PC-3 (cell line): ENCODE data around the gene RBP3. TPM values are rescaled to one million over a fixed set of nuclear protein-coding genes. Genes with fewer than 3 reads are reported as not detected.

ENCODE experiments used
- ATAC-seq: fragments of 200-7000 bp; cut with Tn5 transposase; 2 replicates; pipeline ENCODE4 v1.9.1; 2020; ENCODE audit warnings: mild to moderate bottlenecking, moderate library complexity
- BruUV-seq: library from RNA; stranded (reverse); fragments of 400-500 nt; replicated peaks from 2 replicates; lab custom pipeline; 2021; lab: Mats Ljungman, UMichigan
- CTCF ChIA-PET: fragments of 300-600 bp; sonication (Branson Sonifier 250); formaldehyde crosslinking; loops from one replicate; lab custom pipeline; 2022; ENCODE audit warnings: antibody characterized with exemption; lab: Charles Lee
- POLR2A ChIA-PET: fragments of 300-600 bp; sonication (Branson Sonifier 250); formaldehyde crosslinking; loops from one replicate; lab custom pipeline; 2022; ENCODE audit warnings: antibody characterized with exemption; ENCODE audit not compliant: unreplicated experiment; lab: Charles Lee
- DNase-seq: peaks from one replicate; pipeline ENCODE4 v3.0.0-alpha.2; 2015
- H2AFZ ChIP-seq: fragments of 300-600 bp; sonication (generic); 2 replicates; pipeline ENCODE4 v1.6.0; 2016; ENCODE audit warnings: antibody characterized with exemption, low read length
- H3F3A ChIP-seq: fragments of 300-600 bp; sonication (generic); one replicate; pipeline ENCODE4 v1.6.0; 2017; ENCODE audit warnings: antibody characterized with exemption, low read length, control low read depth, mild to moderate bottlenecking; ENCODE audit not compliant: unreplicated experiment
- H3K27ac ChIP-seq: fragments of 300-600 bp; sonication (generic); 2 replicates; pipeline ENCODE4 v1.5.1; 2016; ENCODE audit warnings: mild to moderate bottlenecking, low read length
- H3K27me3 ChIP-seq: fragments of 300-600 bp; sonication (generic); 2 replicates; pipeline ENCODE4 v1.6.1; 2016; ENCODE audit warnings: low read length, mixed read lengths
- H3K36me3 ChIP-seq: fragments of 300-600 bp; sonication (generic); 2 replicates; pipeline ENCODE4 v1.6.1; 2016; ENCODE audit warnings: low read depth, mixed run types, low read length, mixed read lengths
- H3K4me1 ChIP-seq: fragments of 300-600 bp; sonication (generic); 2 replicates; pipeline ENCODE4 v1.5.1; 2016; ENCODE audit warnings: low read length; ENCODE audit not compliant: insufficient read depth
- H3K4me2 ChIP-seq: fragments of 300-600 bp; sonication (generic); 2 replicates; pipeline ENCODE4 v1.6.0; 2016; ENCODE audit warnings: low read length
- H3K4me3 ChIP-seq: fragments of 300-600 bp; sonication (generic); 2 replicates; pipeline ENCODE4 v1.5.1; 2016; ENCODE audit warnings: mild to moderate bottlenecking, low read length, mixed read lengths
- H3K79me2 ChIP-seq: fragments of 300-600 bp; sonication (generic); 2 replicates; pipeline ENCODE4 v1.6.1; 2017; ENCODE audit warnings: low read length, mixed read lengths
- H3K9ac ChIP-seq: fragments of 300-600 bp; sonication (generic); 2 replicates; pipeline ENCODE4 v1.6.0; 2016; ENCODE audit warnings: mild to moderate bottlenecking, low read length
- H3K9me2 ChIP-seq: fragments of 300-600 bp; sonication (generic); replicated peaks from 2 replicates; pipeline ENCODE4 v1.6.1; 2016; ENCODE audit warnings: mixed run types, low read length, mixed read lengths
- H3K9me3 ChIP-seq: fragments of 300-600 bp; sonication (generic); 2 replicates; pipeline ENCODE4 v1.6.1; 2016; ENCODE audit warnings: low read length, mixed read lengths
- H4K20me1 ChIP-seq: fragments of 300-600 bp; sonication (generic); 2 replicates; pipeline ENCODE4 v1.6.1; 2016; ENCODE audit warnings: low read length, mixed read lengths
- EZH2 ChIP-seq: fragments of 300-600 bp; sonication (generic); IDR thresholded peaks from one replicate; pipeline ENCODE4 v1.6.1; 2017; ENCODE audit warnings: antibody characterized with exemption, mild to moderate bottlenecking, low read length; ENCODE audit not compliant: unreplicated experiment
- EZH2phosphoT487 ChIP-seq: fragments of 300-600 bp; sonication (generic); IDR thresholded peaks from 2 replicates; pipeline ENCODE4 v1.6.1; 2018; ENCODE audit warnings: mild to moderate bottlenecking, antibody characterized with exemption, low read length, borderline replicate concordance
- intact Hi-C: fragments of 100-400 bp; cut with micrococcal nuclease; formaldehyde crosslinking; loops from 2 replicates; pipeline ENCODE4 v1.9.0; 2023
- total RNA-seq: library from RNA; depleted of rRNA; stranded (reverse); fragments of >200 nt; gene quantifications from 2 replicates; pipeline ENCODE4 v1.2.3, GENCODE V29; 2014
- TF ChIP-seq, protein P1 (sequence below): fragments of 300-600 bp; sonication (generic); conservative IDR thresholded peaks from 2 replicates; pipeline ENCODE4 v1.5.1; 2017; ENCODE audit warnings: antibody characterized with exemption, low read depth, mild to moderate bottlenecking, low read length

Gene RBP3
- total RNA-seq, 1 experiment from 2014 or later, result not detected

- no peaks in the 10 kb centered on the region for H3K36me3 ChIP-seq
- no peak for TF ChIP-seq EZH2phosphoT487
- TF ChIP-seq, protein P1, sequence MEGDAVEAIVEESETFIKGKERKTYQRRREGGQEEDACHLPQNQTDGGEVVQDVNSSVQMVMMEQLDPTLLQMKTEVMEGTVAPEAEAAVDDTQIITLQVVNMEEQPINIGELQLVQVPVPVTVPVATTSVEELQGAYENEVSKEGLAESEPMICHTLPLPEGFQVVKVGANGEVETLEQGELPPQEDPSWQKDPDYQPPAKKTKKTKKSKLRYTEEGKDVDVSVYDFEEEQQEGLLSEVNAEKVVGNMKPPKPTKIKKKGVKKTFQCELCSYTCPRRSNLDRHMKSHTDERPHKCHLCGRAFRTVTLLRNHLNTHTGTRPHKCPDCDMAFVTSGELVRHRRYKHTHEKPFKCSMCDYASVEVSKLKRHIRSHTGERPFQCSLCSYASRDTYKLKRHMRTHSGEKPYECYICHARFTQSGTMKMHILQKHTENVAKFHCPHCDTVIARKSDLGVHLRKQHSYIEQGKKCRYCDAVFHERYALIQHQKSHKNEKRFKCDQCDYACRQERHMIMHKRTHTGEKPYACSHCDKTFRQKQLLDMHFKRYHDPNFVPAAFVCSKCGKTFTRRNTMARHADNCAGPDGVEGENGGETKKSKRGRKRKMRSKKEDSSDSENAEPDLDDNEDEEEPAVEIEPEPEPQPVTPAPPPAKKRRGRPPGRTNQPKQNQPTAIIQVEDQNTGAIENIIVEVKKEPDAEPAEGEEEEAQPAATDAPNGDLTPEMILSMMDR, result no peak
- no peak for TF ChIP-seq EZH2
- H3K27ac ChIP-seq, result no peak overlapping the region
- no peaks in the 10 kb centered on the region; the same call in 1 of the 2 replicates for H3K27me3 ChIP-seq
- H3K9ac ChIP-seq, result no peak overlapping the region
- H3K4me1 ChIP-seq, result peaks cover 9% of the 10 kb centered on the region; the same call in 1 of the 2 replicates
- CTCF ChIA-PET, result no interaction called here
- no TSS peak for BruUV-seq
- H3K9me3 ChIP-seq, result no peaks in the 10 kb centered on the region
- no peak overlapping the region for H3K4me3 ChIP-seq
- H3K4me2 ChIP-seq, result no peak overlapping the region
- ATAC-seq, result no peak
- no peak for DNase-seq
- no peaks in the 10 kb centered on the region for H3F3A ChIP-seq
- intact Hi-C loops, result no loop called here
- H4K20me1 ChIP-seq, result no peaks in the 10 kb centered on the region
- no peak overlapping the region for H2AFZ ChIP-seq
- H3K9me2 ChIP-seq, result no peaks in the 10 kb centered on the region
- no peaks in the 10 kb centered on the region for H3K79me2 ChIP-seq
- POLR2A ChIA-PET, result no interaction called here
Measured at GRCh38 chr10:47323087-47323486, 25.1 kb upstream of the RBP3 start.

- ChIA-PET POLR2A (no interaction called here), CTCF (no interaction called here)
- Histone ChIP-seq H3K9me3 (no peaks in the 10 kb centered on the region), H3K27ac (no peak overlapping the region), H3K4me2 (no peak overlapping the region), H2AFZ (no peak overlapping the region), H3K27me3 (no peaks in the 10 kb centered on the region; the same call in 1 of the 2 replicates), H3K4me1 (peaks cover 9% of the 10 kb centered on the region; the same call in 1 of the 2 replicates), H3K4me3 (no peak overlapping the region), H3K36me3 (no peaks in the 10 kb centered on the region), H4K20me1 (no peaks in the 10 kb centered on the region), H3K9me2 (no peaks in the 10 kb centered on the region), H3K9ac (no peak overlapping the region), H3K79me2 (no peaks in the 10 kb centered on the region), H3F3A (no peaks in the 10 kb centered on the region)
- no TSS peak for BruUV-seq
- ATAC-seq (no peak), DNase-seq (no peak)
- TF ChIP-seq EZH2phosphoT487, result no peak
- no peak for TF ChIP-seq EZH2
- TF ChIP-seq, protein P1, result no peak
- intact Hi-C loops, result no loop called here
Measured at GRCh38 chr10:47323636-47324296, 24.4 kb upstream of the RBP3 start.
